GM12892 (cell line): Measurements from ENCODE around the gene ALK.
"Not testable (repeated sequence)": the region's sequence is repeated elsewhere in the genome, so short reads cannot be mapped to it uniquely, and the experiment has no call there.

ENCODE experiments used
- DNase-seq: peaks from one replicate; pipeline ENCODE4 v3.0.0; 2011; ENCODE audit not compliant: insufficient read length
- FAIRE-seq: peaks from 2 replicates; lab custom pipeline; 2011; peaks lifted over from hg19 to GRCh38; lab: Jason Lieb, UNC
- POLR2A ChIP-seq: IDR thresholded peaks from 2 replicates; pipeline ENCODE4 v1.6.1; 2011; ENCODE audit warnings: low read depth, low read length, control low read depth
- POLR2AphosphoS5 ChIP-seq: IDR thresholded peaks from 2 replicates; pipeline ENCODE4 v1.6.1; 2011; ENCODE audit warnings: low read depth, low read length, control low read depth
- TAF1 ChIP-seq: IDR thresholded peaks from 2 replicates; pipeline ENCODE4 v1.6.1; 2011; ENCODE audit warnings: low read depth, mild to moderate bottlenecking, control low read depth, low read length, borderline replicate concordance

The ALK gene

GRCh38 chr2:29269765-29270109 lies 651.6 kb downstream of the ALK start:
- no peak for TF ChIP-seq TAF1
- TF ChIP-seq POLR2AphosphoS5: no peak
- TF ChIP-seq POLR2A: no peak
- DNase-seq: no peak
- FAIRE-seq: no peak

- no peak for TF ChIP-seq POLR2AphosphoS5
- no peak for TF ChIP-seq POLR2A
- no peak for TF ChIP-seq TAF1
- no peak for FAIRE-seq
- DNase-seq: no peak
These were observed 652.2 kb downstream of the ALK start for GRCh38 chr2:29269095-29269764.

- FAIRE-seq: no peak
- TF ChIP-seq POLR2AphosphoS5 (no peak), TAF1 (no peak), POLR2A (no peak)
- DNase-seq: no peak
These were observed 653.7 kb downstream of the ALK start for GRCh38 chr2:29267720-29268119.

GRCh38 chr2:29263886-29264285 lies 657.5 kb downstream of the ALK start:
- no peak for FAIRE-seq
- TF ChIP-seq POLR2A (no peak), TAF1 (no peak), POLR2AphosphoS5 (no peak)
- no peak for DNase-seq

GRCh38 chr2:29262681-29263260 lies 658.6 kb downstream of the ALK start:
- DNase-seq: no peak
- FAIRE-seq: no peak
- TF ChIP-seq TAF1 (no peak), POLR2AphosphoS5 (no peak), POLR2A (no peak)

- FAIRE-seq: no peak
- TF ChIP-seq POLR2AphosphoS5 (no peak), TAF1 (no peak), POLR2A (no peak)
- DNase-seq: no peak
These were observed 660.4 kb downstream of the ALK start for GRCh38 chr2:29261003-29261402.

- no peak for FAIRE-seq
- no peak for DNase-seq
- TF ChIP-seq TAF1 (no peak), POLR2AphosphoS5 (no peak), POLR2A (no peak)
These were observed 661.1 kb downstream of the ALK start for GRCh38 chr2:29260142-29260772.

GRCh38 chr2:29259221-29259620 lies 662.2 kb downstream of the ALK start:
- no peak for FAIRE-seq
- TF ChIP-seq TAF1 (no peak), POLR2AphosphoS5 (no peak), POLR2A (no peak)
- no peak for DNase-seq

- FAIRE-seq (no peak), DNase-seq (no peak)
- TF ChIP-seq POLR2AphosphoS5: no peak
- no peak for TF ChIP-seq TAF1
- no peak for TF ChIP-seq POLR2A
These were observed 666.4 kb downstream of the ALK start for GRCh38 chr2:29255004-29255403.

GRCh38 chr2:29253495-29254275 lies 667.7 kb downstream of the ALK start:
- DNase-seq, FAIRE-seq: not testable (repeated sequence)

GRCh38 chr2:29253026-29253425 lies 668.4 kb downstream of the ALK start:
- DNase-seq (no peak), FAIRE-seq (no peak)
- TF ChIP-seq POLR2AphosphoS5 (no peak), POLR2A (no peak), TAF1 (no peak)

GRCh38 chr2:29251406-29251805 lies 670.0 kb downstream of the ALK start:
- FAIRE-seq (no peak), DNase-seq (no peak)
- no peak for TF ChIP-seq TAF1
- no peak for TF ChIP-seq POLR2A
- TF ChIP-seq POLR2AphosphoS5: no peak
